B cell (primary cell): ENCODE measurements around the gene MYG1. TPM values are rescaled to one million over a fixed set of nuclear protein-coding genes. Genes with fewer than 3 reads are reported as not detected.

Experiments
- ATAC-seq: fragments of 200-7000 bp; cut with Tn5 transposase; one replicate; pipeline ENCODE4 v1.10.0; 2021; ENCODE audit warnings: low read depth, mild to moderate bottlenecking, moderate number of reproducible peaks, moderate library complexity
- CTCF ChIA-PET: fragments of 350-600 bp; sonication (Branson Sonifier 250); formaldehyde crosslinking; loops from one replicate; lab custom pipeline; 2021; ENCODE audit warnings: antibody characterized with exemption, inconsistent platforms; lab: Charles Lee
- POLR2A ChIA-PET: fragments of 350-600 bp; sonication (Branson Sonifier 250); formaldehyde crosslinking; loops from one replicate; lab custom pipeline; 2021; ENCODE audit warnings: antibody characterized with exemption; lab: Charles Lee
- DNase-seq: peaks from one replicate; pipeline ENCODE4 v3.0.0; 2013
- H2AFZ ChIP-seq: 2 replicates; pipeline ENCODE4 v1.6.1; 2012; ENCODE audit warnings: mild to moderate bottlenecking, low read depth, low read length; ENCODE audit not compliant: insufficient read depth, poor library complexity, severe bottlenecking
- H3K27ac ChIP-seq, 2 donors: 1 replicate in 1 of 2; 2 replicates in 1 of 2; pipeline ENCODE4 v1.5.1; 2012 to 2013; ENCODE audit warnings: low read length in 2 of 2, mild to moderate bottlenecking in 2 of 2, moderate library complexity in 1 of 2
- H3K27me3 ChIP-seq, 4 experiments: fragments of 200-600 bp in 1 of 4; sonication (generic) in 1 of 4; replicated peaks in 1 of 4; 1 replicate in 2 of 4; 2 replicates in 2 of 4; pipeline versions ENCODE4 v1.6.1 to v1.7.0; 2013 to 2016; ENCODE audit warnings: low read length in 3 of 4, mild to moderate bottlenecking in 2 of 4, mixed read lengths in 1 of 4, moderate library complexity in 1 of 4; ENCODE audit not compliant: insufficient read depth in 4 of 4, control insufficient read depth in 3 of 4; ENCODE audit errors: control extremely low read depth in 1 of 4
- H3K36me3 ChIP-seq, 2 experiments: replicated peaks in 1 of 2; 1 replicate in 1 of 2; 2 replicates in 1 of 2; pipeline versions ENCODE4 v1.6.1 to v1.7.1; 2013; ENCODE audit warnings: low read length in 1 of 2; ENCODE audit not compliant: insufficient read depth in 2 of 2, control insufficient read depth in 1 of 2; ENCODE audit errors: control extremely low read depth in 1 of 2, extremely low read depth in 1 of 2
- H3K4me1 ChIP-seq, 2 donors: fragments of 200-600 bp in 1 of 2; sonication (generic) in 1 of 2; 1 replicate in 1 of 2; 2 replicates in 1 of 2; pipeline versions ENCODE4 v1.5.1 to v1.6.1; 2013 to 2017; ENCODE audit warnings: low read length in 2 of 2; ENCODE audit not compliant: control insufficient read depth in 2 of 2, insufficient read depth in 2 of 2
- H3K4me2 ChIP-seq: replicated peaks from 2 replicates; pipeline ENCODE3; 2012; ENCODE audit warnings: mild to moderate bottlenecking, low read depth, low read length; ENCODE audit not compliant: poor library complexity, severe bottlenecking
- H3K4me3 ChIP-seq, 5 experiments: fragments of 200-600 bp in 1 of 5; sonication (generic) in 1 of 5; 1 replicate in 3 of 5; 2 replicates in 2 of 5; pipeline versions ENCODE4 v1.5.1 to v1.7.0; 2011 to 2016; ENCODE audit warnings: low read length in 4 of 5, mild to moderate bottlenecking in 4 of 5, low read depth in 2 of 5, control low read depth in 1 of 5, moderate library complexity in 1 of 5; ENCODE audit not compliant: insufficient read depth in 1 of 5; ENCODE audit errors: control extremely low read depth in 1 of 5, extremely low read depth in 1 of 5
- H3K79me2 ChIP-seq: fragments of 200-600 bp; sonication (generic); one replicate; pipeline ENCODE4 v1.6.0; 2016; ENCODE audit warnings: low read length; ENCODE audit not compliant: control insufficient read depth, insufficient read depth
- H3K9ac ChIP-seq: fragments of 200-600 bp; sonication (generic); 2 replicates; pipeline ENCODE4 v1.6.1; 2017; ENCODE audit warnings: mild to moderate bottlenecking, low read length, moderate library complexity
- H3K9me3 ChIP-seq, 3 donors: one replicate each; pipeline versions ENCODE4 v1.6.1 to v1.7.1; 2013; ENCODE audit warnings: low read length in 2 of 3; ENCODE audit not compliant: control insufficient read depth in 2 of 3, insufficient read depth in 1 of 3; ENCODE audit errors: control extremely low read depth in 1 of 3
- H4K20me1 ChIP-seq: 2 replicates; pipeline ENCODE4 v1.6.0; 2012; ENCODE audit warnings: mild to moderate bottlenecking, low read length; ENCODE audit not compliant: insufficient read depth, control insufficient read depth, poor library complexity, severe bottlenecking
- H3K27ac Mint-ChIP-seq: one replicate; pipeline ENCODE4 v1.8.0; 2021; ENCODE audit warnings: mixed read lengths
- H3K27me3 Mint-ChIP-seq: one replicate; pipeline ENCODE4 v1.8.0; 2021; ENCODE audit warnings: mixed read lengths
- H3K4me1 Mint-ChIP-seq: one replicate; pipeline ENCODE4 v1.8.0; 2021; ENCODE audit warnings: mixed read lengths
- H3K4me3 Mint-ChIP-seq: one replicate; pipeline ENCODE4 v1.8.0; 2021; ENCODE audit warnings: mixed read lengths
- H3K9me3 Mint-ChIP-seq: one replicate; pipeline ENCODE4 v1.8.0; 2022; ENCODE audit warnings: mixed read lengths; ENCODE audit not compliant: insufficient read depth
- CTCF ChIP-seq: fragments of 200-600 bp; IDR thresholded peaks from one replicate; pipeline ENCODE4 v1.8.0; 2022; ENCODE audit warnings: antibody characterized with exemption, mild to moderate bottlenecking
- EZH2 ChIP-seq: IDR thresholded peaks from 2 replicates; pipeline ENCODE4 v1.6.1; 2012; ENCODE audit warnings: borderline replicate concordance, low read depth, mild to moderate bottlenecking, moderate library complexity, low read length; ENCODE audit not compliant: insufficient read depth, poor library complexity, severe bottlenecking
- WGBS: methylation state at CpG from one replicate; pipeline ENCODE4 v1.1.5; 2013; ENCODE audit warnings: missing lambda C conversion rate; ENCODE audit not compliant: insufficient coverage; 5-methylcytosine and 5-hydroxymethylcytosine counted together
- intact Hi-C: fragments of 100-400 bp; cut with micrococcal nuclease; formaldehyde crosslinking; loops from one replicate; pipeline ENCODE4 v1.10.0; 2022
- polyA plus RNA-seq: library from polyadenylated mRNA; depleted of rRNA; stranded (reverse); fragments of >200 nt; gene quantifications from 2 replicates; pipeline ENCODE4 v1.2.3, GENCODE V29; 2012
- total RNA-seq, 2 donors: library from RNA; stranded (reverse); fragments of 120-200 nt in 1 of 2; gene quantifications; 1 replicate in 1 of 2; 2 replicates in 1 of 2; pipeline versions ENCODE4 v1.2.3 to v1.2.4, GENCODE V29; 2013 to 2022

The MYG1 gene
- total and polyA plus RNA-seq, 2 donors (not counting 1 experiment from before 2014, with no cell fraction given): 46.4 to 48.4 TPM

- no peak overlapping the region for H3K4me3 Mint-ChIP-seq
- ChIA-PET CTCF (interaction anchor here (0.8 to 24.0 kb wide), 2 partner anchors 63 to 210 kb away, joined by 3 to 721 read pairs; partner anchors contain the start of gene ITGB7), POLR2A (no interaction called here)
- no peak overlapping the region for H3K4me2 ChIP-seq
- intact Hi-C loops: no loop called here
- no peaks in the 10 kb centered on the region for H3K4me1 Mint-ChIP-seq
- WGBS: 99% methylated on average over 11 of the region's 11 CpGs
- H3K27ac ChIP-seq: no peak overlapping the region
- H2AFZ ChIP-seq: no peak overlapping the region
- H3K79me2 ChIP-seq: peaks cover 10% of the 10 kb centered on the region
- no peak overlapping the region for H3K4me3 ChIP-seq
- no peaks in the 10 kb centered on the region for H3K27me3 Mint-ChIP-seq
- no peaks in the 10 kb centered on the region for H3K9me3 Mint-ChIP-seq
- TF ChIP-seq CTCF (no peak), EZH2 (no peak)
- H3K36me3 ChIP-seq: no peaks in the 10 kb centered on the region
- H3K9me3 ChIP-seq: no peaks in the 10 kb centered on the region
- no peak for DNase-seq
- H3K4me1 ChIP-seq: no peaks in the 10 kb centered on the region
- no peak overlapping the region for H3K9ac ChIP-seq
- no peaks in the 10 kb centered on the region for H4K20me1 ChIP-seq
- H3K27ac Mint-ChIP-seq: no peak overlapping the region
- H3K27me3 ChIP-seq: no peaks in the 10 kb centered on the region
- no peak for ATAC-seq
Observed at GRCh38 chr12:53276511-53276910, 23.0 kb upstream of the MYG1 start.

- no peaks in the 10 kb centered on the region for H3K9me3 ChIP-seq
- no peaks in the 10 kb centered on the region for H3K4me1 ChIP-seq
Observed at GRCh38 chr12:53277981-53278380, 21.5 kb upstream of the MYG1 start.

More at GRCh38 chr12:53277981-53278380, 21.5 kb upstream of the MYG1 start:
- no peaks in the 10 kb centered on the region for H3K36me3 ChIP-seq
- no peaks in the 10 kb centered on the region for H4K20me1 ChIP-seq
- Mint-ChIP-seq H3K4me1 (no peaks in the 10 kb centered on the region), H3K27ac (no peak overlapping the region), H3K9me3 (no peaks in the 10 kb centered on the region), H3K4me3 (no peak overlapping the region), H3K27me3 (no peaks in the 10 kb centered on the region)
- intact Hi-C loops: no loop called here
- no peak overlapping the region for H3K4me2 ChIP-seq
- TF ChIP-seq CTCF (no peak), EZH2 (no peak)
- H2AFZ ChIP-seq: no peak overlapping the region
- H3K4me3 ChIP-seq: no peak overlapping the region
- H3K79me2 ChIP-seq: no peaks in the 10 kb centered on the region
- no peak overlapping the region for H3K27ac ChIP-seq
- ATAC-seq: no peak
- no peak overlapping the region for H3K9ac ChIP-seq
- WGBS: 97% methylated on average over 7 of the region's 9 CpGs
- ChIA-PET POLR2A (interaction anchor here (1.4 kb wide), 1 partner anchor 10 kb away, joined by 4 read pairs; the partner anchor contains the start of gene ESPL1), CTCF (interaction anchor here (0.6 to 24.0 kb wide), 5 partner anchors 10 to 212 kb away, joined by 3 to 721 read pairs (median 6); partner anchors contain the start of gene ITGB7)
- no peaks in the 10 kb centered on the region for H3K27me3 ChIP-seq
- no peak for DNase-seq
